Stimulated activated naive CD8-positive, alpha-beta T cell treated with anti-CD3 and anti-CD28 coated beads, Interleukin-15, Interleukin-2, amounts not matched to agents 100 ng/mL and 50 ng/mL, for 24 hours (primary cell): Measurements from ENCODE around the gene NOTCH3.

ENCODE experiments used
- H3K27ac Mint-ChIP-seq: one replicate; pipeline ENCODE4 v1.8.0; 2021; ENCODE audit warnings: mild to moderate bottlenecking, mixed read lengths
- H3K27me3 Mint-ChIP-seq: one replicate; pipeline ENCODE4 v1.8.0; 2021; ENCODE audit warnings: mixed read lengths
- H3K36me3 Mint-ChIP-seq: one replicate; pipeline ENCODE4 v1.8.0; 2021; ENCODE audit warnings: low read depth, mixed read lengths
- H3K4me1 Mint-ChIP-seq: one replicate; pipeline ENCODE4 v1.8.0; 2021; ENCODE audit warnings: low read depth, mixed read lengths
- H3K4me3 Mint-ChIP-seq: one replicate; pipeline ENCODE4 v1.8.0; 2021; ENCODE audit warnings: mild to moderate bottlenecking, mixed read lengths
- H3K9me3 Mint-ChIP-seq: one replicate; pipeline ENCODE4 v1.8.0; 2021; ENCODE audit warnings: mixed read lengths

The NOTCH3 gene

DNA sequence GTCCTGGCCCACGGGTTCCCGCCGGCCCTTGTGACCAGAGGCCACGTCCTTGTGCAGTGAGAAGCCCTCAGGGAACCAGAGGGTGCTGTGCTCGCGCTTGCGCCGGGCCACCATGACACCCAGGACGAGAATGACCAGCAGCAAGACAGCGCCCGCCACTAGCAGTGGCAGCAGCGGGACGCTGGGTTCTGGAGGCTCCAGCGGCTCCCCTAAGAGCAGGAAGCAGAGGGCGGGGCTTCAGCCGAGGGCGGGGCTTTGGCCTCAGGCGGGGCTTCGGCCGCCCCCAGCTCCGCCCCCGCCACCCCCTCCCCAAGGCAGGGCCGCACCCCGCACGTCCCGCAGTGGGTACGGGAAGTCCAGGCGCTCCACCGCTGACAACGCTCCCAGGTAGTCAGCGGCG is 30.4 kb downstream of the NOTCH3 start:
- Mint-ChIP-seq H3K4me3 (no peak overlapping the region), H3K4me1 (no peaks in the 10 kb centered on the region), H3K36me3 (no peaks in the 10 kb centered on the region), H3K27ac (no peak overlapping the region), H3K27me3 (no peaks in the 10 kb centered on the region), H3K9me3 (no peaks in the 10 kb centered on the region)

DNA sequence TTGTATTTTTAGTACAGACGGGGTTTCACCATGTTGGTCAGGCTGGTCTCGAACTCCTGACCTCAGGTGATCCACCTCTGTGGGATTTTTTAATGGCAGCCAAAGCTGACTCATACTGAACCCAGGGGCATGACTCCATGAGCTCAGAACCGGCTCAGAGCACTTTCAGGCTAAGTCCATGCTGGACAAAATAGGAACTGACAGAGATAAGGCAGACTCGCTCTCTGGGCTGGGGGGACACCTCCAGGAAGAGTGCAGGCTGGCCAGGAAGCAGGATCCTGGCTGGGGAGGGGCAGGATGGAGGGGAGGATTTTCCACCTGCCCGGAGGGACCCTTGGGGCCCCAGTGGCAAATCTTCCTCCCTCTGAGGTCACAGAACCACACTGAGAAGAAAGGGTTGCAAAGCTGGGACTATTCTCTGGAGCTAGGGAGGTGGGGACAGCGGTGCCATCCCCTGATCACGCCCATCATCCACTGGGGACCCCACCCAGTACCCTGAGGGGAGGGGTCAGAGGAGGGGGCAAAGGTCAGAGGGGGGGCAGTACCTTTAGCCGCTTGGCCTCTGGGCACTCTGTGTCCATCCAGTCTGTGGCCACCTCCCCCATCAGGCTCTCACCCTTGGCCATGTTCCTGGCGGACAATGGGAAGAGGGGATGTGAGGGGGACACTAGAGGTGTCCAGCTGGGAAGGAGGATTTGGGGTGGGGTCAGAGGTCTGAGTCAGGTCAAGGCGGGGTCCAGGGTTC is 31.1 kb downstream of the NOTCH3 start:
- Mint-ChIP-seq H3K9me3 (no peaks in the 10 kb centered on the region), H3K4me3 (no peak overlapping the region), H3K36me3 (no peaks in the 10 kb centered on the region), H3K27me3 (no peaks in the 10 kb centered on the region), H3K27ac (no peak overlapping the region), H3K4me1 (no peaks in the 10 kb centered on the region)

DNA sequence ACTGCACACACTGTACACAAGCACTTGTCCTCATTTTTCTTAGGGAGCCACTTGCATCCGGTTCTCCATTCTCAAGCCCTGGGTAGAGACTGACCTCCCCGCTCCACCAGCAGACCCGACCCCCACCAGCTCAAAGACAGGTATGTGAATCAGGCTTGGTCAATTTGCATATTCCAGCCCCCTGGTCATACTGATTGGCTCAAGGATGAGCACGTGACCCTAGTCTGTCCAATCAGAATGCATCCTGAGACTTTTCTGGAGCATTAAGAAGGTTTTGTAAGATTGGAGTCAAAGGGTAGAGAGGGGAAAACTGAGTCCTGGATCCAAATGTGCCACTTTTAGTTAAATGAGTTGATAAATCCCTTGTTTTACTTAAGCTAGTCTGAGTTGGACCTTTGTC is 34.1 kb downstream of the NOTCH3 start:
- no peak overlapping the region for H3K4me3 Mint-ChIP-seq
- H3K9me3 Mint-ChIP-seq, result no peaks in the 10 kb centered on the region
- H3K4me1 Mint-ChIP-seq, result no peaks in the 10 kb centered on the region
- H3K27ac Mint-ChIP-seq, result no peak overlapping the region
- no peaks in the 10 kb centered on the region for H3K27me3 Mint-ChIP-seq
- H3K36me3 Mint-ChIP-seq, result no peaks in the 10 kb centered on the region

DNA sequence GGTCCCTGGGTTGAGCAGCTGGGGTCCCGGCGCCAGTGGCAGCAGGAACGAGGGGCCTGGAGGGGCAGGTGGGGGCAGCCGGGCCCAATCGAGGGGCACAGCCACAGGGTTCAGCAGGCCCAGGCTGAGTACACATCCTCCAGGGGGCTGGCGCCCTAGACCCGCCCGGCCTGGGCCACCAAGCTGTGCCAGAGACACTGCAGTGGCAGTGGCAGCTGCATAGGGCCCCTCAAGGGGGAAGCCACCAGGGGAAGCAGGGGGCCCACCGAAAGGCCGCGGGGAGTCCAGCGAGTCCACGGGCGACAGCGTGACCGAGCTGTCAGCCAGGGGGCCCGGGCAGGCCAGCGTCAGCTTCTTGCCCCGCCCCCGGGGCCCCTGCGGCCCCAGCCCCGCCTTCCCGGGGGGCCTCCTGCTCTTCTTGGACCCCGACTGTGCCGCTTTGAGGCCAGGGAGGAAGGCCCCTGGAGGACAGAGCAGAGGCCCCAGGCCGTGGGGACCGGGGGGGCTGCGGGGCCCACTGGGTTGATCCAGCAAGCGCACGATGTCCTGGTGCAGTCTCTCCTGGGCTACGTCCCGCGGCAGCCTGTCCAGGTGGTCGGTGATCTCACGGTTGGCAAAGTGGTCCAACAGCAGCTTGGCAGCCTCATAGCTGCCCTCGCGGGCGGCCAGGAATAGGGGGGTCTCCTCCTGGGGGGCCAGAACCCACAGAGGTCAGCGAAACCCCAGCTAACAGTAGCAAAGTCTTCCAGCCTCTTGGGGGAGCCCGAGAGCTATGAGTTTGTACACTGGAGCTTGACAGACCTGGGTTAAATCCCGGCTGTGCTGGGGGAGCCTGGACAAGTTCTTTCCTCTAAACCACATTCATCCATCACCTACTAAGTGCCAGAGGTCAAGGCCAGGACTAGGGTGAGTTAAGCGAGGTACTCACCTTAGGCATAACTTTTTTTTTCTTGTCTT is 39.5 kb downstream of the NOTCH3 start:
- Mint-ChIP-seq H3K4me1 (no peaks in the 10 kb centered on the region), H3K27ac (no peak overlapping the region), H3K27me3 (no peaks in the 10 kb centered on the region), H3K36me3 (no peaks in the 10 kb centered on the region), H3K9me3 (no peaks in the 10 kb centered on the region), H3K4me3 (no peak overlapping the region)

DNA sequence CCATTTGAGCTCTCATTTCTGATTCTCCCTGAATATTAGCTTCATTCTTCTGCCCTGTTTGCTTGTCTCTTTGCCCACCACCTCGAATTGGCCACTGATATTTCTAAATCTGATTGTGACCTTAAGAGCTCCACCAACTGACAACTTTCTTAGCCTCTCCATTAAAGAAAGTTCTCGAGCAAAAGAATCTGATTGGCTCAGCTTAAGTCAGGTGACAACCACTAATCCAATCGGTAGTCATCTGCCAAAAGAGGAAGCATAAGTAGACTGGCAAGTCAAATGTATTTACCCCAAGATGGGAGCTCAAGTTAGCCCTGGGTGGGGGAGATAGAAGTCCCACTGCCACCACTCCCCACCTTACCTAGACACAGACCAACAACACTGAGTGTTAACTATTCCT is 41.5 kb downstream of the NOTCH3 start:
- H3K36me3 Mint-ChIP-seq, result no peaks in the 10 kb centered on the region
- no peaks in the 10 kb centered on the region for H3K9me3 Mint-ChIP-seq
- no peak overlapping the region for H3K27ac Mint-ChIP-seq
- H3K4me3 Mint-ChIP-seq, result no peak overlapping the region
- H3K4me1 Mint-ChIP-seq, result no peaks in the 10 kb centered on the region
- H3K27me3 Mint-ChIP-seq, result no peaks in the 10 kb centered on the region

- no peak overlapping the region for H3K27ac Mint-ChIP-seq
- no peaks in the 10 kb centered on the region for H3K9me3 Mint-ChIP-seq
- peaks cover 8% of the 10 kb centered on the region for H3K27me3 Mint-ChIP-seq
- H3K4me1 Mint-ChIP-seq, result no peaks in the 10 kb centered on the region
- H3K36me3 Mint-ChIP-seq, result no peaks in the 10 kb centered on the region
- no peak overlapping the region for H3K4me3 Mint-ChIP-seq
These were observed 44.4 kb downstream of the NOTCH3 start for GRCh38 chr19:15156391-15156790.

DNA sequence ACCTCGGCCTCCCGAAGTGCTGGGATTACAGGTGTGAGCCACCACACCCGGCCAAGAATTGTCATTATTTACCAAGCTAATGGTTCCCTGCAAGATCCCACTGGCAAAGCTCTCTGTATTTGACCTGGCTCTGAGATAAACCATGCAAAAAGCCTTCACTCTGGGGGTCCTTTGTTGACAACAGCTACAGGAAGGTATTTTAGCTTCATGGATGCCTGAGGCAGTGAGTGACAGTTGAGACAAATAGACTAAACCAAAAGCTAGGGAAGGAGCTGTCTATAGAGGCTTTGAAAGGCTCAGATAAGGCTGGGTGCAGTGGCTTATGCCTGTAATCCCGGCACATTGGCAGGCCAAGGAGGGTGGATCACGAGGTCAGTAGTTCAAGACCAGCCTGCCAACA is 45.5 kb downstream of the NOTCH3 start:
- Mint-ChIP-seq H3K27me3 (peaks cover 8% of the 10 kb centered on the region), H3K36me3 (no peaks in the 10 kb centered on the region), H3K27ac (no peak overlapping the region), H3K4me1 (peaks cover 3% of the 10 kb centered on the region), H3K9me3 (no peaks in the 10 kb centered on the region), H3K4me3 (no peak overlapping the region)

- Mint-ChIP-seq H3K9me3 (no peaks in the 10 kb centered on the region), H3K4me1 (peaks cover 5% of the 10 kb centered on the region), H3K36me3 (no peaks in the 10 kb centered on the region), H3K4me3 (no peak overlapping the region), H3K27me3 (peaks cover 8% of the 10 kb centered on the region), H3K27ac (no peak overlapping the region)
These were observed 46.7 kb downstream of the NOTCH3 start for GRCh38 chr19:15154002-15154612.

GRCh38 chr19:15149737-15150136 is 51.1 kb downstream of the NOTCH3 start:
- peaks cover 8% of the 10 kb centered on the region for H3K27me3 Mint-ChIP-seq
- no peak overlapping the region for H3K27ac Mint-ChIP-seq
- H3K36me3 Mint-ChIP-seq, result no peaks in the 10 kb centered on the region
- H3K4me3 Mint-ChIP-seq, result no peak overlapping the region
- H3K4me1 Mint-ChIP-seq, result peaks cover 5% of the 10 kb centered on the region
- H3K9me3 Mint-ChIP-seq, result no peaks in the 10 kb centered on the region

DNA sequence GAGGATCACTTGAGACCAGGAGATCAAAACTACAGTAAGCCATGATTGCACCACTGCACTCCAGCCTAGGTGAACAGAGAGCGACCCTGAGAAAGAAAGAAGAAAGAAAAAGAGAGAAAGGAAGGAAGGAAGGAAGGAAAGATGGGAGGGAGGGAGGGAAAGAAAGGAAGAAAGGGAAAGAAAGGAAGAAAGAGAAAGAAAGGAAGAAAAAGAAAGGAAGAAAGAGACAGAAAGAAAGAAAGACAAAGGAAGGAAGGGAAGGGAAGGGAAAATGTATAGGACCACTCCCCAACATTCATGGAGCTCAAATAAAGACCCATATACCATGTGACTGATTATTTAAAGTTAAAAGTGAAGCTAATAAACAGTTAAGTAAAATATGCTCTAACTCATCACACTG is 53.7 kb downstream of the NOTCH3 start:
- Mint-ChIP-seq H3K27ac (no peak overlapping the region), H3K9me3 (no peaks in the 10 kb centered on the region), H3K4me1 (peaks cover 5% of the 10 kb centered on the region), H3K4me3 (no peak overlapping the region), H3K27me3 (no peaks in the 10 kb centered on the region), H3K36me3 (no peaks in the 10 kb centered on the region)

DNA sequence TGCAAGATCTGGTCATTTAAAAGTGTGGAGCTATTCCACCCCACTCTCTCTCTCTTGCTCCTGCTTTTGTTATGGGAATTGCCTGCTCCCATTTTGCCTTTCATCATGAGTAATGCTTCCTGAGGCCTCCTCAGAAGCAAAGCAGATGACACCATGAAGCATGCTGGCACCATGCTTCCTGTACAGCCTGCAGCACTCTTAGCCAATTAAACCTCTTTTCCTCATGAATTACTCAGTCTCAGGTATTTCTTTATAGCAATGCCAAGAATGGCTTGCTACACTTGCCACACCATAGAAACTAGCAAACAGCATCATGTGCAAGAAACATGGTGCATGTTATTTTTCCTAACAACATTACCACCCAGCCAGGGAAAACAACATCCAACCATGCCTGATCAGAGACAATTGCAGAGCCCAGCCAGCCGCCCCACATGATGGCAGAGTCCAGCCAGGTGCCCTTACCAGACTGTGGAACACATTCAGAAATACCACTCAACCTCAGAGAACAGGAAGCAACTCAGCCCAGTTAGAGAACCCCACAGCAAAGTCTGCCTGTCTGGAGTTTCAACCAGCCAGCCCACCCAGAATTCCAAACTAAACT is 56.6 kb downstream of the NOTCH3 start:
- H3K4me1 Mint-ChIP-seq, result no peaks in the 10 kb centered on the region
- H3K9me3 Mint-ChIP-seq, result peaks cover 5% of the 10 kb centered on the region
- H3K27me3 Mint-ChIP-seq, result no peaks in the 10 kb centered on the region
- H3K27ac Mint-ChIP-seq, result no peak overlapping the region
- H3K36me3 Mint-ChIP-seq, result no peaks in the 10 kb centered on the region
- no peak overlapping the region for H3K4me3 Mint-ChIP-seq

DNA sequence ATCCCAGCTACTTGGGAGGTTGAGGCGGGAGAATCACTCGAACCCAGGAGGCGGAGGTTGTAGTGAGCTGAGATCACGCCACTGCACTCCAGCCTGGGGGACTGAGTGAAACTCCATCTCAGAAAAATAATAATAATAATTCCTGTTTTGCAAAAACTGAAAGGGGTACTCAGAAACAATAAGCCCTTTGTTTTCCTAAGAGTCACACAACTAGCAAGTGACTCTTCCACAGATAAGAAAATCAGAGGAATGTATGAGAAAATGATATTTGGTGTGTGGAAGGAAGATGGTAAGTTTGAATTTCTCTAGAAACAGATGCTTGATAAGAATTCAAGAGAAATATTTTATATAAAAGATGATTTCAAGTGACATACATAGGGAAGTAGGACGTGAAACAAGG is 58.5 kb downstream of the NOTCH3 start:
- H3K9me3 Mint-ChIP-seq, result peaks cover 9% of the 10 kb centered on the region
- no peak overlapping the region for H3K27ac Mint-ChIP-seq
- H3K4me1 Mint-ChIP-seq, result no peaks in the 10 kb centered on the region
- no peak overlapping the region for H3K4me3 Mint-ChIP-seq
- no peaks in the 10 kb centered on the region for H3K36me3 Mint-ChIP-seq
- no peaks in the 10 kb centered on the region for H3K27me3 Mint-ChIP-seq

- no peaks in the 10 kb centered on the region for H3K36me3 Mint-ChIP-seq
- no peaks in the 10 kb centered on the region for H3K4me1 Mint-ChIP-seq
- H3K9me3 Mint-ChIP-seq, result peaks cover 12% of the 10 kb centered on the region
- H3K27me3 Mint-ChIP-seq, result no peaks in the 10 kb centered on the region
- no peak overlapping the region for H3K27ac Mint-ChIP-seq
- no peak overlapping the region for H3K4me3 Mint-ChIP-seq
These were observed 59.7 kb downstream of the NOTCH3 start for GRCh38 chr19:15141143-15141542.

DNA sequence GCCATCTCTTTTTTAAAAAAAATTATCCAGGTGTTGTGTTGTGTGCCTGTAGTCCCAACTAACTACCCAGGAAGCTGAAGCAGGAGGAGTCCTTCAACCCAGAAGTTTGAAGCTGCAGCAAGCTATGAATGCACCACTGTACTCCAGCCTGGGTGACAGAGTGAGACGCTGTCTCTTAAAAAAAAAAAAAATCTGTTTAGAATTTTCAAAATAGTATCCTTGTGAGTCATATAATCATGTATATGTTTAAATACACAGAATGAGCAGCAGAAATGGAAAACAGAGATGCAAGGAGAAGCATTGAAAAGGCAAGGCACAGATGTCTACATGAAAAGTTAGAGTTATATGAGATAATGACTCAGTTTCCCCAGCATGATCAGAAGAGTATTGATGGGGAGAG is 62.4 kb downstream of the NOTCH3 start:
- Mint-ChIP-seq H3K27me3 (no peaks in the 10 kb centered on the region), H3K4me3 (no peak overlapping the region), H3K4me1 (no peaks in the 10 kb centered on the region), H3K9me3 (peaks cover 12% of the 10 kb centered on the region), H3K36me3 (no peaks in the 10 kb centered on the region), H3K27ac (no peak overlapping the region)

DNA sequence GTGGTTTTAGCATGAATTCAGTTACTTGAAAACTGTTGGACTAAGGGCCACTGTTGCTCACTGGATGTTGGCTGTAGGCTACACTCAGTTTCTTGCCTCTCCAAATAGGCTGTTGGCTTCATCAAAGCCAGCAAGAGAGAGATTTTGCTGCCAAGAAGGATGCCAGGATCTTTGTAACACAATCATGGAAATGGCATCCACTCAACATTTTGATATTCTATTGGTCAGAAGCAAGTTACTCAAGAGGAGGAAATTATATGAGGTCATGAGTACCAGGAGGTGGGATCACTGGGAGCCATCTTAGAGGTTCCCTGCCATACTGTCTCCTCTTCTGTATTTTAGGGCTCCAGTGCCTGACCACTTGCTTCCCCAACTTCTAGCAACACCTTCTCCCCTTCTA is 63.0 kb downstream of the NOTCH3 start:
- Mint-ChIP-seq H3K4me1 (no peaks in the 10 kb centered on the region), H3K4me3 (no peak overlapping the region), H3K36me3 (no peaks in the 10 kb centered on the region), H3K27me3 (no peaks in the 10 kb centered on the region), H3K27ac (no peak overlapping the region), H3K9me3 (peaks cover 12% of the 10 kb centered on the region)
